ENCODE measurements around the gene ATP9B.

GRCh38 chr18:79323471-79323870 lies 254.3 kb downstream of the ATP9B start:
- TF ChIP-seq EZH2phosphoT487 (IDR thresholded peaks at IDR 0.05) (no peak), CTCF (IDR thresholded peaks at IDR 0.05) (no peak), EZH2 (IDR thresholded peaks at IDR 0.05) (no peak)
